HepG2 (cell line): Measurements from ENCODE around the gene YY2. TPM values are rescaled to one million over a fixed set of nuclear protein-coding genes. Genes with fewer than 3 reads are reported as not detected.

ENCODE experiments used
- CBX2 ChIP-seq, 2 experiments: fragments of 200-600 bp in 1 of 2; sonication (generic); formaldehyde crosslinking in 1 of 2; IDR thresholded peaks; 2 replicates each; pipeline versions ENCODE4 v1.7.0 to v1.8.1; 2018 to 2022; ENCODE audit warnings: low read depth in 2 of 2, low read length in 1 of 2, mild to moderate bottlenecking in 1 of 2, missing genetic modification reagents in 1 of 2
- ETV6 ChIP-seq: sonication (generic); formaldehyde crosslinking; conservative IDR thresholded peaks from 2 replicates; pipeline ENCODE4 v1.4.0; 2020; ENCODE audit warnings: missing genetic modification reagents
- HNF1B ChIP-seq: sonication (generic); formaldehyde crosslinking; IDR thresholded peaks from 2 replicates; pipeline ENCODE4 v1.5.1; 2020; ENCODE audit warnings: mild to moderate bottlenecking, moderate library complexity, missing genetic modification reagents
- KLF13 ChIP-seq: sonication (generic); formaldehyde crosslinking; IDR thresholded peaks from 2 replicates; pipeline ENCODE4 v1.4.0; 2020; ENCODE audit warnings: mild to moderate bottlenecking, missing genetic modification reagents
- MTA1 ChIP-seq: sonication (generic); formaldehyde crosslinking; IDR thresholded peaks from 2 replicates; pipeline ENCODE4 v1.4.0; 2020; ENCODE audit warnings: missing genetic modification reagents, mild to moderate bottlenecking, borderline replicate concordance
- NAIF1 ChIP-seq: sonication (generic); formaldehyde crosslinking; IDR thresholded peaks from 2 replicates; pipeline ENCODE4 v1.5.0; 2020; ENCODE audit warnings: mild to moderate bottlenecking, missing genetic modification reagents, borderline replicate concordance
- NR2F6 ChIP-seq, 2 experiments: IDR thresholded peaks; 2 replicates each; pipeline ENCODE4 v1.6.1; 2016; ENCODE audit warnings: antibody characterized with exemption in 1 of 2, mild to moderate bottlenecking in 1 of 2
- RFXANK ChIP-seq: IDR thresholded peaks from 2 replicates; pipeline ENCODE4 v1.6.1; 2016
- SIX1 ChIP-seq: sonication (generic); formaldehyde crosslinking; IDR thresholded peaks from 2 replicates; pipeline ENCODE4 v1.4.0; 2020; ENCODE audit warnings: missing genetic modification reagents, borderline replicate concordance
- SSRP1 ChIP-seq: IDR thresholded peaks from 2 replicates; pipeline ENCODE4 v1.6.1; 2016; ENCODE audit warnings: control low read depth
- ZNF232 ChIP-seq: sonication (generic); formaldehyde crosslinking; IDR thresholded peaks from 2 replicates; pipeline ENCODE4 v1.4.0; 2020; ENCODE audit warnings: missing genetic modification reagents, borderline replicate concordance
- polyA plus RNA-seq, 8 experiments: library from polyadenylated mRNA; depleted of rRNA in 3 of 8; stranded (reverse) in 7 of 8; unstranded in 1 of 8; fragments of >200 nt; fragmentation: Illumina TruSeq in 4 of 8; extraction: Trizol in 4 of 8; gene quantifications; 2 replicates each; pipeline versions ENCODE4 v1.2.1 to v1.2.3, GENCODE V29; 2011 to 2016; ENCODE audit warnings: low read depth in 4 of 8, missing spikeins in 1 of 8, mixed read lengths in 1 of 8; ENCODE audit not compliant: insufficient read depth in 1 of 8
- total RNA-seq, 5 experiments: library from RNA; depleted of rRNA; stranded (reverse); fragments of >200 nt; fragmentation: Illumina TruSeq; extraction: Trizol; gene quantifications; 2 replicates each; pipeline ENCODE4 v1.2.3, GENCODE V29; 2016; ENCODE audit warnings: low read depth in 1 of 5
- TF ChIP-seq, protein P1 (sequence below): sonication (generic); formaldehyde crosslinking; IDR thresholded peaks from one replicate; pipeline ENCODE4 v1.5.1; 2020; ENCODE audit warnings: mild to moderate bottlenecking, missing genetic modification reagents; ENCODE audit errors: not compliant biosample characterization
- TF ChIP-seq, protein P2 (sequence below), 2 experiments: sonication (generic) in 1 of 2; formaldehyde crosslinking in 1 of 2; IDR thresholded peaks; 2 replicates each; pipeline versions ENCODE4 v1.4.0 to v1.6.1; 2016 to 2020; ENCODE audit warnings: borderline replicate concordance in 1 of 2, low read depth in 1 of 2, mild to moderate bottlenecking in 1 of 2, missing genetic modification reagents in 1 of 2

The YY2 gene
- total and polyA plus RNA-seq, 2 of the 13 experiments (the other 11 are each of a cell fraction or from before 2014, with no cell fraction given): 0.34 to 0.44 TPM

GRCh38 chrX:21839334-21840192 lies 16.2 kb upstream of the YY2 start, which contains the start of gene MBTPS2 (continued):
- TF ChIP-seq, protein P1, sequence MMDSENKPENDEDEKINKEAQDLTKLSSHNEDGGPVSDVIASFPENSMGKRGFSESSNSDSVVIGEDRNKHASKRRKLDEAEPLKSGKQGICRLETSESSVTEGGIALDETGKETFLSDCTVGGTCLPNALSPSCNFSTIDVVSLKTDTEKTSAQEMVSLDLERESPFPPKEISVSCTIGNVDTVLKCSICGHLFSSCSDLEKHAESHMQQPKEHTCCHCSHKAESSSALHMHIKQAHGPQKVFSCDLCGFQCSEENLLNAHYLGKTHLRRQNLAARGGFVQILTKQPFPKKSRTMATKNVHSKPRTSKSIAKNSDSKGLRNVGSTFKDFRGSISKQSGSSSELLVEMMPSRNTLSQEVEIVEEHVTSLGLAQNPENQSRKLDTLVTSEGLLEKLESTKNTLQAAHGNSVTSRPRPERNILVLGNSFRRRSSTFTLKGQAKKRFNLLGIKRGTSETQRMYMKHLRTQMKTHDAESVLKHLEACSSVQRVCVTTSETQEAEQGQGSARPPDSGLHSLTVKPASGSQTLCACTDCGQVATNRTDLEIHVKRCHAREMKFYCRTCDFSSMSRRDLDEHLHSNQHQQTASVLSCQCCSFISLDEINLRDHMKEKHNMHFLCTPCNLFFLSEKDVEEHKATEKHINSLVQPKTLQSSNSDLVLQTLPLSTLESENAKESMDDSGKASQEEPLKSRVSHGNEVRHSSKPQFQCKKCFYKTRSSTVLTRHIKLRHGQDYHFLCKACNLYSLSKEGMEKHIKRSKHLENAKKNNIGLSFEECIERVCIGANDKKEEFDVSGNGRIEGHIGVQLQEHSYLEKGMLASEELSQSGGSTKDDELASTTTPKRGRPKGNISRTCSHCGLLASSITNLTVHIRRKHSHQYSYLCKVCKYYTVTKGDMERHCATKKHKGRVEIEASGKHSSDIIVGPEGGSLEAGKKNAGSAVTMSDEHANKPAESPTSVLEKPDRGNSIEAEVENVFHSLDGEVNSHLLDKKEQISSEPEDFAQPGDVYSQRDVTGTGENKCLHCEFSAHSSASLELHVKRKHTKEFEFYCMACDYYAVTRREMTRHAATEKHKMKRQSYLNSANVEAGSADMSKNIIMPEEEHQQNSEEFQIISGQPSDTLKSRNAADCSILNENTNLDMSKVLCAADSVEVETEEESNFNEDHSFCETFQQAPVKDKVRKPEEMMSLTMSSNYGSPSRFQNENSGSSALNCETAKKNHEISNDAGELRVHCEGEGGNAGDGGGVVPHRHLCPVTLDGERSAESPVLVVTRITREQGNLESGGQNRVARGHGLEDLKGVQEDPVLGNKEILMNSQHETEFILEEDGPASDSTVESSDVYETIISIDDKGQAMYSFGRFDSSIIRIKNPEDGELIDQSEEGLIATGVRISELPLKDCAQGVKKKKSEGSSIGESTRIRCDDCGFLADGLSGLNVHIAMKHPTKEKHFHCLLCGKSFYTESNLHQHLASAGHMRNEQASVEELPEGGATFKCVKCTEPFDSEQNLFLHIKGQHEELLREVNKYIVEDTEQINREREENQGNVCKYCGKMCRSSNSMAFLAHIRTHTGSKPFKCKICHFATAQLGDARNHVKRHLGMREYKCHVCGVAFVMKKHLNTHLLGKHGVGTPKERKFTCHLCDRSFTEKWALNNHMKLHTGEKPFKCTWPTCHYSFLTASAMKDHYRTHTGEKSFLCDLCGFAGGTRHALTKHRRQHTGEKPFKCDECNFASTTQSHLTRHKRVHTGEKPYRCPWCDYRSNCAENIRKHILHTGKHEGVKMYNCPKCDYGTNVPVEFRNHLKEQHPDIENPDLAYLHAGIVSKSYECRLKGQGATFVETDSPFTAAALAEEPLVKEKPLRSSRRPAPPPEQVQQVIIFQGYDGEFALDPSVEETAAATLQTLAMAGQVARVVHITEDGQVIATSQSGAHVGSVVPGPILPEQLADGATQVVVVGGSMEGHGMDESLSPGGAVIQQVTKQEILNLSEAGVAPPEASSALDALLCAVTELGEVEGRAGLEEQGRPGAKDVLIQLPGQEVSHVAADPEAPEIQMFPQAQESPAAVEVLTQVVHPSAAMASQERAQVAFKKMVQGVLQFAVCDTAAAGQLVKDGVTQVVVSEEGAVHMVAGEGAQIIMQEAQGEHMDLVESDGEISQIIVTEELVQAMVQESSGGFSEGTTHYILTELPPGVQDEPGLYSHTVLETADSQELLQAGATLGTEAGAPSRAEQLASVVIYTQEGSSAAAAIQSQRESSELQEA (CRISPR knock-in tag): peak; percentile 66
- TF ChIP-seq, protein P2, sequence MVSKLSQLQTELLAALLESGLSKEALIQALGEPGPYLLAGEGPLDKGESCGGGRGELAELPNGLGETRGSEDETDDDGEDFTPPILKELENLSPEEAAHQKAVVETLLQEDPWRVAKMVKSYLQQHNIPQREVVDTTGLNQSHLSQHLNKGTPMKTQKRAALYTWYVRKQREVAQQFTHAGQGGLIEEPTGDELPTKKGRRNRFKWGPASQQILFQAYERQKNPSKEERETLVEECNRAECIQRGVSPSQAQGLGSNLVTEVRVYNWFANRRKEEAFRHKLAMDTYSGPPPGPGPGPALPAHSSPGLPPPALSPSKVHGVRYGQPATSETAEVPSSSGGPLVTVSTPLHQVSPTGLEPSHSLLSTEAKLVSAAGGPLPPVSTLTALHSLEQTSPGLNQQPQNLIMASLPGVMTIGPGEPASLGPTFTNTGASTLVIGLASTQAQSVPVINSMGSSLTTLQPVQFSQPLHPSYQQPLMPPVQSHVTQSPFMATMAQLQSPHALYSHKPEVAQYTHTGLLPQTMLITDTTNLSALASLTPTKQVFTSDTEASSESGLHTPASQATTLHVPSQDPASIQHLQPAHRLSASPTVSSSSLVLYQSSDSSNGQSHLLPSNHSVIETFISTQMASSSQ (IDR thresholded peaks at IDR 0.05; ENCODE audit: low read depth): no peak
- TF ChIP-seq, protein P2 (CRISPR knock-in tag; IDR thresholded peaks at IDR 0.05; ENCODE audit: borderline replicate concordance): no peak; the same call in 1 of the 2 replicates
- TF ChIP-seq SSRP1 (CRISPR knock-in tag): no peak
- peak; percentile 52; the same call in 1 of the 2 replicates for TF ChIP-seq HNF1B (CRISPR knock-in tag)
- no peak; the same call in 1 of the 2 replicates for TF ChIP-seq ZNF232 (CRISPR knock-in tag)
- no peak for TF ChIP-seq KLF13 (CRISPR knock-in tag)
- no peak for TF ChIP-seq NR2F6 (IDR thresholded peaks at IDR 0.05)
- TF ChIP-seq NR2F6 (CRISPR knock-in tag; IDR thresholded peaks at IDR 0.05): peak; percentile 44; the same call in 1 of the 2 replicates
- no peak for TF ChIP-seq CBX2 (IDR thresholded peaks at IDR 0.05; ENCODE audit: low read depth, low read length)
- TF ChIP-seq CBX2 (CRISPR knock-in tag; IDR thresholded peaks at IDR 0.05; ENCODE audit: low read depth): no peak
- no peak for TF ChIP-seq RFXANK (CRISPR knock-in tag)
- peak; percentile 62; the same call in 1 of the 2 replicates for TF ChIP-seq NAIF1 (CRISPR knock-in tag)
- TF ChIP-seq SIX1 (CRISPR knock-in tag): no peak
- TF ChIP-seq ETV6: no peak
- TF ChIP-seq MTA1 (CRISPR knock-in tag): peak; percentile 26; the same call in 1 of the 2 replicates
